Activated naive CD8-positive, alpha-beta T cell treated with anti-CD3 and anti-CD28 coated beads, Interleukin-2, amount 10 ng/mL, durations not matched to agents 7 days and 5 days (primary cell): ENCODE results near the gene CYP1A1. TPM values are rescaled to one million over a fixed set of nuclear protein-coding genes. Genes with fewer than 3 reads are reported as not detected.
"Not testable (repeated sequence)": the region's sequence is repeated elsewhere in the genome, so short reads cannot be mapped to it uniquely, and the experiment has no call there.

ENCODE experiments used
- ATAC-seq: fragments of 150-1000 bp; cut with Tn5 transposase; one replicate; pipeline ENCODE4 v1.10.0; 2021; ENCODE audit warnings: low read depth, moderate library complexity
- POLR2A ChIA-PET: fragments of 350-600 bp; sonication (Branson Sonifier 250); formaldehyde crosslinking; loops from one replicate; lab custom pipeline; 2021; ENCODE audit warnings: antibody characterized with exemption; lab: Charles Lee
- DNase-seq: peaks from one replicate; pipeline ENCODE4 v3.0.0; 2021
- H3K27ac Mint-ChIP-seq: one replicate; pipeline ENCODE4 v1.8.0; 2022; ENCODE audit warnings: mild to moderate bottlenecking, mixed read lengths
- H3K27me3 Mint-ChIP-seq: one replicate; pipeline ENCODE4 v1.8.0; 2022; ENCODE audit warnings: mild to moderate bottlenecking, moderate library complexity, mixed read lengths
- H3K36me3 Mint-ChIP-seq: one replicate; pipeline ENCODE4 v1.8.0; 2021; ENCODE audit warnings: mild to moderate bottlenecking, mixed read lengths
- H3K4me1 Mint-ChIP-seq: one replicate; pipeline ENCODE4 v1.8.0; 2021; ENCODE audit warnings: mixed read lengths
- H3K4me3 Mint-ChIP-seq: one replicate; pipeline ENCODE4 v1.8.0; 2022; ENCODE audit warnings: mild to moderate bottlenecking, moderate library complexity, mixed read lengths
- H3K9me3 Mint-ChIP-seq: one replicate; pipeline ENCODE4 v1.8.0; 2021; ENCODE audit warnings: mixed read lengths
- total RNA-seq, 2 experiments: library from RNA; stranded (reverse); gene quantifications; one replicate each; pipeline ENCODE4 v1.2.3, GENCODE V29; 2021

Gene CYP1A1
- total RNA-seq, 2 experiments from 2014 or later = 12.0 to 12.4 TPM

DNA sequence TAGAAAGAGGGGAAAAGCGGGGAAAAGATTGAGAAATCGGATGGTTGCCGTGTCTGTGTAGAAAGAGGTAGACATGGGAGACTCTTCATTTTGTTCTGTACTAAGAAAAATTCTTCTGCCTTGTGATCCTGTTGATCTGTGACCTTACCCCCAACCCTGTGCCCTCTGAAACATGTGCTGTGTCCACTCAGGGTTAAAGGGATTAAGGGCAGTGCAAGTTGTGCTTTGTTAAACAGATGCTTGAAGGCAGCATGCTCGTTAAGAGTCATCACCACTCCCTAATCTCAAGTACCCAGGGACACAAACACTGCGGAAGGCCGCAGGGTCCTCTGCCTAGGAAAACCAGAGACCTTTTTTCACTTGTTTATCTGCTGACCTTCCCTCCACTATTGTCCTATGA is 4.0 kb upstream of the CYP1A1 start:
- H3K9me3 Mint-ChIP-seq, POLR2A ChIA-PET, H3K36me3 Mint-ChIP-seq, DNase-seq, ATAC-seq, H3K27ac Mint-ChIP-seq, H3K27me3 Mint-ChIP-seq, H3K4me3 Mint-ChIP-seq: not testable (repeated sequence)
- peaks cover 23% of the 10 kb centered on the region for H3K4me1 Mint-ChIP-seq

DNA sequence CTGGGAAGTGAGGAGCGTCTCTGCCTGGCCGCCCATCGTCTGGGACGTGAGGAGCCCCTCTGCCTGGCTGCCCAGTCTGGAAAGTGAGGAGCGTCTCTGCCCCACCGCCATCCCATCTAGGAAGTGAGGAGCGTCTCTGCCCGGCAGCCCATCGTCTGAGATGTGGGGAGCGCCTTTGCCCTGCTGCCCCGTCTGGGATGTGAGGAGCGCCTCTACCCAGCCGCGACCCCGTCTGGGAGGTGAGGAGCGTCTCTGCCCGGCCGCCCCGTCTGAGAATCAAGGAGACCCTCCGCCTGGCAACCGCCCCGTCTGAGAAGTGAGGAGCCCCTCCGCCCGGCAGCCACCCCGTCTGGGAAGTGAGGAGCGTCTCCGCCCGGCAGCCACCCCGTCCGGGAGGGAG is 3.4 kb upstream of the CYP1A1 start:
- POLR2A ChIA-PET, H3K4me3 Mint-ChIP-seq, H3K36me3 Mint-ChIP-seq, H3K27me3 Mint-ChIP-seq, ATAC-seq, H3K27ac Mint-ChIP-seq, DNase-seq, H3K9me3 Mint-ChIP-seq: not testable (repeated sequence)
- peaks cover 24% of the 10 kb centered on the region for H3K4me1 Mint-ChIP-seq

DNA sequence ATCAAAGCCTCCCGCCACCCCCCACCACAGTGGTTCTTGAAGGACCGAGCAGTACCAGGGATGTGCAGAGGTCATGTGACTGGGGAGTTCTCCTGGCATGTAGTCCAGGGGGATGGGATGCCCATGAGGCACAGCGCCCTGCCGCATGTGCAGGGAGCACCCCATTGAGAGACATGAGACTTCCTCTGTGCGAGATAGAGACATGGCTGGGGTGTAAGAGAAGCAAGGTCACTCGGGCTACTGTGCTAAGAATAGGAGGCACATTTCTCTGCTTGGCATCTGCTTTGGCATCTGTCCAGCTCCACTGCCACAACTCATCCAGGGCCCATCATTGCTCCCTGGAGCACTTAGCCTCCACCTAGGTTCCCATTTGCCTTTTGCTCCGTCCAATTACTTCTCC is 2.4 kb upstream of the CYP1A1 start:
- ATAC-seq = no peak
- H3K36me3 Mint-ChIP-seq = no peaks in the 10 kb centered on the region
- no peaks in the 10 kb centered on the region for H3K9me3 Mint-ChIP-seq
- DNase-seq = no peak
- POLR2A ChIA-PET = no interaction called here
- H3K4me1 Mint-ChIP-seq = peaks cover 24% of the 10 kb centered on the region
- no peak overlapping the region for H3K27ac Mint-ChIP-seq
- no peak overlapping the region for H3K4me3 Mint-ChIP-seq
- H3K27me3 Mint-ChIP-seq = peaks cover 5% of the 10 kb centered on the region

DNA sequence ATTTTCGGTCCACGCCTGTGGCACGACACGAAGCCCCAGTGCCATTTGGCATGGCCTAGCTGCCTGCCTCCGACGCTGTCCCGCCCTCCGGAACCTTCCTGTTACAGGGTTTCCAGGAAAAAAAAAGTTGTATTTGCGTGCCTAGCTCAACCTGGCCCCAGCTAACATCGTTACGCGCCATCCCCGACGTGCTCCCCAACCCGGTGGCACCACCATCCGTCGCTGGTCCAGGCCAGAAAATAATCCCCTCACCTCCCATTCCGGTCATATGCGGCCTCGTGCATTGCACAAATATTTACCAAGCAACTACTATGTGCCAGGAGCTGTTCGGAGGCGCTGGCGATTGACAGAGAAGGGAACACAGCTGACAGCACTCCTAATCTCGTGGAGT is 1.4 kb upstream of the CYP1A1 start:
- peak overlapping the region; percentile 79 for H3K4me3 Mint-ChIP-seq
- no peaks in the 10 kb centered on the region for H3K9me3 Mint-ChIP-seq
- peak overlapping the region; percentile 90 for H3K27ac Mint-ChIP-seq
- peaks cover 23% of the 10 kb centered on the region for H3K4me1 Mint-ChIP-seq
- peaks cover 4% of the 10 kb centered on the region for H3K27me3 Mint-ChIP-seq
- POLR2A ChIA-PET = interaction anchor here (0.5 to 2.1 kb wide), 7 partner anchors 24 to 1017 kb away, joined by 3 to 8 read pairs (median 3); partner anchors contain the start of genes ARID3B and CSK
- H3K36me3 Mint-ChIP-seq = no peaks in the 10 kb centered on the region
- DNase-seq = no peak
- peak; percentile 51 for ATAC-seq

DNA sequence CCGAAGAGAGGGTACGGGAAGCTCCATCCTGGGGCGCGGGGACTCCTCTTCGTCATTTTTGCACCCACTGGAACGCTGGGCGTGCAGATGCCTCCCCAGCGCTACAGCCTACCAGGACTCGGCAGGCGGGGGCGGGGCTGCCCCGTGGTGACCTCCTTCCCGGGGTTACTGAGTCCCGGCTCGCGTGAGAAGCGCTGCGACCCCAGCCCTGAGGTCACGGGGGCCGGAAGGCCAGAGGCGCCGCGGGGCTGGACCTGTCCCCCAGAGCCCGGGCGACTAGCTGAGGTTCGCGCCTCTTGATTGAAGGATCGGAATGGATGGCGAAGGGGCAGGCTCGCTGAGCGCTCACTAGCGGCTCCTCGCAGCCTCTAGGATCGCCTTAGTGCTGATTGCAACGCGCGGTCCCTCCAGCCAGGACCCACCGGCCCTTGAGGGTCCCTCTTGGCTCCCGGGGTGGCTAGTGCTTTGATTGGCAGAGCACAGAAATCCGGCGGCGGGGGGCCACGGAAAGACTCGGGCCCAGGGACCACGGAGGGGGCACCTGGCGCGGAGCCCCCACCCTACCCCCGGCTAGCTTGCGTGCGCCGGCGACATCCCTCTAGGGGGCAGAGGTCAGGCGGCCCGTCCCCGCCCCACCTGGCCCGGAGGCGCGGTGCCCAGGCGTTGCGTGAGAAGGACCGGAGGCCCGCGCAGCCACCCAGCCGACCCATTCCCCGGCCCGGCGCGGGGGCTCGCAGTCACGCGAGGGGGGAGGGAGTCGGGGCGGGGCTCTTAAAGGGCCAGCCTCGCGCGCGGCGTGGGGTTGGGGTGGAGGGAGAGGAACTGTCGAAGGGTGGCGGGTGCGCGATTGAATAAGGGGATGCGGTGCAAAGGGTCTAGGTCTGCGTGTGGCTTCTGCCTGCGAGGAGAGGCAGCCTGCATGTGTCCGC is 781 bp upstream of the CYP1A1 start:
- ATAC-seq (peak; percentile 72), DNase-seq (peak; percentile 81)
- peaks cover 24% of the 10 kb centered on the region for H3K4me1 Mint-ChIP-seq
- H3K27ac Mint-ChIP-seq = peak overlapping the region; percentile 90
- peaks cover 4% of the 10 kb centered on the region for H3K27me3 Mint-ChIP-seq
- H3K4me3 Mint-ChIP-seq = peak overlapping the region; percentile 79
- POLR2A ChIA-PET = interaction anchor here (0.5 to 2.1 kb wide), 13 partner anchors 25 to 1017 kb away, joined by 3 to 8 read pairs (median 4); partner anchors contain the start of genes ARID3B, CSK and EDC3
- no peaks in the 10 kb centered on the region for H3K36me3 Mint-ChIP-seq
- H3K9me3 Mint-ChIP-seq = no peaks in the 10 kb centered on the region

DNA sequence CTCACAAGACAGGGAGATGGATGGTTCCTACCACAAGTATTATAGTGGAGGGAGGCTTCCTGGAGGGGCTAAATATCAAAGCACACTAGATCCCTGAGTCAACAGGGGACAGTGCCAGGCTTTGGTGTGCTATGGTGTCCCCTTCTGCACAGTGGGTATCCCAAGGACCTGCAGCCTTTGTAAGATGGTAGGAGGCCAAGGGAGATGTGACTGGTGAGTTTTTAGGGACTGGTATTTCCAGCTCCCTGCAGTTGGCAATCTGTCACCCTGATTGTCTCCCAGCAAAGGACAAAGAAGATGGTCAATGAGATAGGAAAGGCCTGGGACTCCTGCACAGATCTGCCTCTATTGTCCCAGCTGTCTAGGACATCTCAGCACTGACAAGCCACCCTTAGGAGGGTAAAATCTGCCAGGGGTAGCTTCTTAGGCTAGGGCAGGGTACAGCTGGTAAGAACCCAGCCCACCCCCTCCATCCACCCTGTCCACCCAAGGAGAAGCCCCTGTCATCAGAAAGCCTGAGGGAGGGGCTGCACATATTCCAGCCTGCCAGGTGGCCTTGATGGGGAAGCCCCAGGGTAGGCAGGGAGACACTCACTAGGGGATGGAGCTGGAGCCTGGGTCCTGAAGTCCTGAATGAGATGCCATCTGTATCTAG is 631 bp downstream of the CYP1A1 start:
- DNase-seq (no peak), ATAC-seq (no peak)
- Mint-ChIP-seq H3K36me3 (no peaks in the 10 kb centered on the region), H3K4me1 (peaks cover 19% of the 10 kb centered on the region), H3K27ac (peak overlapping the region; percentile 76), H3K4me3 (peak overlapping the region; percentile 79), H3K9me3 (no peaks in the 10 kb centered on the region), H3K27me3 (peaks cover 4% of the 10 kb centered on the region)
- POLR2A ChIA-PET = interaction anchor here (1.1 to 1.8 kb wide), 4 partner anchors 15 to 65 kb away, joined by 3 to 5 read pairs (median 4); partner anchors contain the start of gene EDC3

DNA sequence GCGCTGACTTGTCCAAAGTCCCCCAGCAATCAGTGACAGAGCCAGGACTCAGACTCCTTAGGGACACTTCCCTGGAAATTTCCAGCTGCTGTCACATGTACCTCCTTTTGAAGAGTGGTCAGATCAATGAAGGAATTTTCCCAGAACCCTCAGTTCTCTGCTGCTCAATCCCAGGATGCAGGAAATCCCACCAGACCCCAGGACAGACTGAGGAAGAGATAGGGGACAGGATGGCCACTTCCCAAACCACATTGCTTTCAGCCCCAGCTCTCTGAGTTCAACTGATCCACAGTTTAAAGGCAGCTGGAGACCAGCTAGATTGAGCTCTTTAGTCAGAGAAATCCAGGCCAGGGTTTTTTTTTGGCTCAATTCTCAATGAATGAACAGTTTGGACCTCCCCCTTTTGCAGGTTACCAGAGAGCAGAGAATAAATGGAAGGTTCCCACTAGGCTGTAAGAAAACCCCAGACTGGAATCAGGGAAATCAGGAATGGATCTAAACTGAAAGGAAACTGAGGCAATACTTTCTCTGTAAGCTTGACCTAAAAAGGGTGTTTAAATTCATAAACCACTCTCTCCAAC is 1.5 kb downstream of the CYP1A1 start:
- Mint-ChIP-seq H3K9me3 (no peaks in the 10 kb centered on the region), H3K27ac (no peak overlapping the region), H3K36me3 (no peaks in the 10 kb centered on the region), H3K4me1 (peaks cover 19% of the 10 kb centered on the region), H3K4me3 (peak overlapping the region; percentile 79), H3K27me3 (peaks cover 4% of the 10 kb centered on the region)
- DNase-seq = no peak
- no peak for ATAC-seq
- POLR2A ChIA-PET = interaction anchor here (0.6 to 1.1 kb wide), 2 partner anchors 14 to 23 kb away, joined by 3 to 5 read pairs; no protein-coding TSS in a partner anchor

DNA sequence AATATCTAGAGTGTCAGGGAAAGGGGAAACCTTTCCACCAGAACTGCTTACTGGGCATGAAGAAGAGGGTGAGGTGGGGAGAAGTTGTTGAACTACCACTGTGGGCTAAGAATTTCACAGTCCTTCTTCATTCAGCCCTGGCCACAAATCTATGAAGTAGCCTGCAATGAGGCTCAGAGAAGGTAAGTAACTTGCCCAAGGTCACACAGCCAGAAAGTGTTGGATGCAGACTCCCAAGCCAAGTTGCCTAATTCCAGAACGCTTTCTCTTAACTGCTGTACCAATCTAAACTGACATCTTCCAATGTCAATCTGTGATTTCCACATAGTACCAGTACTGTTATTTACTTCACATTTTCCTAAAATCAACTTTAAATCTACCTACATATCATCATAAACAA is 2.1 kb downstream of the CYP1A1 start:
- peak overlapping the region; percentile 79 for H3K4me3 Mint-ChIP-seq
- H3K9me3 Mint-ChIP-seq = no peaks in the 10 kb centered on the region
- DNase-seq (no peak), ATAC-seq (no peak)
- no peak overlapping the region for H3K27ac Mint-ChIP-seq
- H3K27me3 Mint-ChIP-seq = peaks cover 4% of the 10 kb centered on the region
- no peaks in the 10 kb centered on the region for H3K36me3 Mint-ChIP-seq
- POLR2A ChIA-PET = interaction anchor here (0.6 to 1.1 kb wide), 2 partner anchors 14 to 22 kb away, joined by 3 to 5 read pairs; no protein-coding TSS in a partner anchor
- H3K4me1 Mint-ChIP-seq = peaks cover 19% of the 10 kb centered on the region

DNA sequence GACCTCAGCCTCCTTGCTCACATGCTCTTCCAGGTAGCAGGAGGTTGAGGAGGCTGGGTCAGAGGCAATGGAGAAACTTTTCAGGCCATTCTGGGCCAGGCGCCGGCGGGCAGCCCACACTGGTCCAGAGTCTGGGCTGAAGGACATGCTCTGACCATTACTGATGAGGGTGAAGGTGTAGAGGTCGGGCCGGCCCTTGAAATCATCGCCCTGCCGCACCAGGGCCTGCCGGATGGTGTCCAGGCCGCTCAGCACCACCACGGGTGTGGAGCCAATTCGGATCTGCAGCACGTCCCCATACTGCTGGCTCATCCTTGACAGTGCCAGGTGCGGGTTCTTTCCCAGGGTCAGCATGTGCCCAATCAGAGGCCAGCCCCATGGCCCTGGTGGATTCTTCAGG is 2.7 kb downstream of the CYP1A1 start:
- POLR2A ChIA-PET = no interaction called here

DNA sequence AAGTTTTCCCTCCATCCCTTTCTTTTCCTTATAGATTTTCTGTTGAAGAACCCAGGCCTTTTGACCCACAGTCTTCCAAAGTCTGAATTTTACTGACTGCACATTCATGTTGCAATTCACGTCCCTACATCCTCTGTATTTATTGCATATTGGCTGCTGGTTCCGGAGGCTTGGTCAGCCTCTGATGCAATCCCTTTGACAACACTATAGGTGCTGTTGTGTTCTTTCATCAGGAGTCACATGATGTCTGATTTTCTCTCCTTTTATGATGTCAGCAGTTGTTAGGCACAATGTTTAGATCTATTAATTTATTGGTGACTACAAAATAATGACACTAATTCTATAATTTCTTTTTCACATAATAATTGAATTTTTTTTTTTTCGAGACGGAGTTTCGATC is 8.7 kb downstream of the CYP1A1 start:
- Mint-ChIP-seq H3K4me1 (no peaks in the 10 kb centered on the region), H3K27ac (no peak overlapping the region), H3K4me3 (no peak overlapping the region), H3K9me3 (no peaks in the 10 kb centered on the region), H3K36me3 (no peaks in the 10 kb centered on the region), H3K27me3 (no peaks in the 10 kb centered on the region)
- POLR2A ChIA-PET = no interaction called here
- no peak for DNase-seq
- ATAC-seq = no peak

More for the DNA sequence above, 2.7 kb downstream of the CYP1A1 start:
- Mint-ChIP-seq H3K9me3 (no peaks in the 10 kb centered on the region), H3K4me3 (no peak overlapping the region), H3K27me3 (peaks cover 4% of the 10 kb centered on the region), H3K4me1 (peaks cover 17% of the 10 kb centered on the region), H3K27ac (no peak overlapping the region), H3K36me3 (no peaks in the 10 kb centered on the region)
- ATAC-seq (no peak), DNase-seq (no peak)

DNA sequence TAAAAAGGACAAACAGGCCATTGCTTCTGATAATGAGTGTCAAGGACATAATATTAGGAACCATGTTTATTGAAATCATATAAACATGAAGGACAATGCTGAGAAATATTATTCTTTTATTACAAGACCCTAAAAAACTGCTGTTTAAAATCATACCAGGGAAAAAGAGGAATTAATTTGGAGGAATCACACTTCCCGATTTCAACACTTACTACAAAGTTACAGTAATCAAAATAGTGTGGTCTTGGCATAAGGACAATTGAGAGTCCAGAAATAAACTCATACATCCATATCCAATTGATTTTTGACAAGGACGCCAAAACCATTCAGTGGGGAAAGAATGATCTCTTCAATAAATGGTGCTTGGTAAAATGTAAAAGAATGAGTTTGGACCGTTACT is 13.0 kb downstream of the CYP1A1 start:
- peaks cover 13% of the 10 kb centered on the region for H3K27me3 Mint-ChIP-seq
- H3K4me1 Mint-ChIP-seq = peaks cover 13% of the 10 kb centered on the region
- no peak overlapping the region for H3K27ac Mint-ChIP-seq
- peaks cover 6% of the 10 kb centered on the region for H3K9me3 Mint-ChIP-seq
- no peak for DNase-seq
- POLR2A ChIA-PET = no interaction called here
- ATAC-seq = no peak
- no peak overlapping the region for H3K4me3 Mint-ChIP-seq
- peaks cover 4% of the 10 kb centered on the region for H3K36me3 Mint-ChIP-seq

DNA sequence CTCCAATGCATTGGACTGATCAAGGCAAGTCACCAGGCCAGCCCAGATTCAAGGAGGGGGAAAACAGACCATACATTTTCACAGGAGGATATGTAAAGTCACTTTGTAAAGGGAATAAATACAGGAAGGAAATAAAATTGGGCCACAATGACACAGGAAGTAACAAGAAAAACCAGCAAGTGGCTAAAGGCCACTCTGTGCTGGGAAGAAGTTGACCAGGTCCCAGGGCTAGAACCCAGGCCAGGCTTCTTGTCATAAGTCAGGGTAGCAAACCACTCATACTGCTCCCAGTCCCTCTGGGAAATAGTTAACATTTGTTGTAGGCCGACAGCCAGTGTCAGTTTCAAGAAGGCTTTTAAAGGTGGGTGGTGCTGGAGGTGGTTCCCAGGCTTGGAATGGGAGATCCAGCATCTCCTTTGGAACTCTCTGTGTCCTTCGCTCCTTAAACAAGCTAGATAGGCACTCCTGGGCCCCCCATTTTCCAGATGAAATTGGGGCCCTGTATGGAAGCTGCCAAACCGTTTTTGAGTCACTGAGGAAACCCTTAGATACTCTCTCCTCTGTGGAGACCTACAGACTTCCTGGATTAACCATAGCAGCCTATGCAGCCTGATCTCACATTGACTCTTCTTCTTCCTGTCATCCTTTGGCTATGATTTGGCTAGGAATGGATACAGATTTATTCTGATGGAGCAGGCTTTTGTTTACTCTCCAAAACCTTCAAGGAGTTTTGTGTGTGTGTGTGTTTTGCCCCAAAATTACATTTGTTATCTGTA is 14.8 kb downstream of the CYP1A1 start:
- POLR2A ChIA-PET = no interaction called here
- H3K4me3 Mint-ChIP-seq = peak overlapping the region; percentile 57
- peaks cover 6% of the 10 kb centered on the region for H3K9me3 Mint-ChIP-seq
- ATAC-seq (no peak), DNase-seq (no peak)
- H3K4me1 Mint-ChIP-seq = peaks cover 13% of the 10 kb centered on the region
- H3K27me3 Mint-ChIP-seq = peaks cover 25% of the 10 kb centered on the region
- H3K27ac Mint-ChIP-seq = peak overlapping the region; percentile 89
- H3K36me3 Mint-ChIP-seq = peaks cover 4% of the 10 kb centered on the region
